Thyroid gland (tissue), 4 donors: ENCODE measurements around the gene AATF. TPM values are rescaled to one million over a fixed set of nuclear protein-coding genes. Genes with fewer than 3 reads are reported as not detected.

ENCODE experiments used
- DNase-seq, 2 donors: peaks; one replicate each; pipeline ENCODE4 v3.0.0-alpha.2; 2019
- H3K27ac ChIP-seq, 3 donors: fragments of 200-600 bp; sonication (generic); 1 replicate in 2 of 3; 2 replicates in 1 of 3; pipeline ENCODE4 v1.5.1; 2016 to 2019; ENCODE audit warnings: mild to moderate bottlenecking in 1 of 3, moderate library complexity in 1 of 3
- H3K27me3 ChIP-seq: fragments of 200-600 bp; sonication (generic); one replicate; pipeline ENCODE4 v1.5.1; 2019
- H3K36me3 ChIP-seq, 2 donors: fragments of 200-600 bp; sonication (generic); one replicate each; pipeline ENCODE4 v1.5.1; 2016 to 2019
- H3K4me1 ChIP-seq, 2 donors: fragments of 200-600 bp; sonication (generic); one replicate each; pipeline ENCODE4 v1.5.1; 2017 to 2019
- H3K4me3 ChIP-seq, 3 donors: fragments of 200-600 bp; sonication (generic); replicated peaks in 1 of 3; 1 replicate in 2 of 3; 2 replicates in 1 of 3; pipeline ENCODE4 v1.5.1; 2016; ENCODE audit warnings: mild to moderate bottlenecking in 1 of 3
- H3K9me3 ChIP-seq: fragments of 200-600 bp; sonication (generic); one replicate; pipeline ENCODE4 v1.5.1; 2017
- CTCF ChIP-seq, 6 experiments: fragments of 200-600 bp in 3 of 6; fragments of 450-650 bp in 3 of 6; sonication (generic) in 3 of 6; IDR thresholded peaks; one replicate each; pipeline ENCODE4 v1.5.1; 2016 to 2019; ENCODE audit warnings: antibody characterized with exemption in 6 of 6, mild to moderate bottlenecking in 2 of 6, inconsistent platforms in 1 of 6, moderate library complexity in 1 of 6
- POLR2A ChIP-seq, 2 donors: fragments of 450-650 bp; IDR thresholded peaks; one replicate each; pipeline ENCODE4 v1.6.1; 2017; ENCODE audit warnings: antibody characterized with exemption in 2 of 2, mild to moderate bottlenecking in 2 of 2, moderate library complexity in 1 of 2
- WGBS, 2 donors: methylation state at CpG; one replicate each; pipeline ENCODE4 v1.1.5; 2017; 5-methylcytosine and 5-hydroxymethylcytosine counted together
- intact Hi-C: fragments of 100-400 bp; cut with DNase I; formaldehyde crosslinking; loops from one replicate; pipeline ENCODE4 v1.15.1; 2023
- total RNA-seq, 4 donors: library from RNA; depleted of rRNA; stranded (reverse); fragments of >200 nt; gene quantifications; one replicate each; pipeline ENCODE4 v1.2.3, GENCODE V29; 2016

The AATF gene
- total RNA-seq, 4 donors from 2014 or later, result 28.5 to 38.9 (median 32.4) TPM

- no peak for DNase-seq
- Histone ChIP-seq H3K4me1 (peaks cover 20 to 36% of the 10 kb centered on the region in 2 donors), H3K9me3 (no peaks in the 10 kb centered on the region), H3K27me3 (peaks cover 84% of the 10 kb centered on the region), H3K27ac (no peak overlapping the region), H3K4me3 (no peak overlapping the region), H3K36me3 (no peaks in the 10 kb centered on the region)
- no peak for TF ChIP-seq CTCF (IDR thresholded peaks at IDR 0.05)
- TF ChIP-seq POLR2A (IDR thresholded peaks at IDR 0.05), result no peak
- 0 to 5% methylated on average over 8 to 50 of the region's 57 CpGs for WGBS, 2 donors
- intact Hi-C loops, result no loop called here
These were observed 6.6 kb upstream of the AATF start for GRCh38 chr17:36942019-36942599.

GRCh38 chr17:36942631-36943125, 6.1 kb upstream of the AATF start:
- Histone ChIP-seq H3K27me3 (peaks cover 79% of the 10 kb centered on the region), H3K36me3 (no peaks in the 10 kb centered on the region), H3K9me3 (no peaks in the 10 kb centered on the region), H3K4me1 (peaks cover 20 to 30% of the 10 kb centered on the region in 2 donors), H3K27ac (no peak overlapping the region), H3K4me3 (no peak overlapping the region)
- no peak for DNase-seq
- no peak for TF ChIP-seq POLR2A (IDR thresholded peaks at IDR 0.05)
- TF ChIP-seq CTCF (IDR thresholded peaks at IDR 0.05), result no peak
- WGBS, 2 donors, result 5 to 6% methylated on average over 14 to 27 of the region's 59 CpGs
- intact Hi-C loops, result no loop called here

- no peak for DNase-seq
- peaks cover 71% of the 10 kb centered on the region for H3K27me3 ChIP-seq
- H3K4me3 ChIP-seq, result no peak overlapping the region
- H3K27ac ChIP-seq, result no peak overlapping the region
- TF ChIP-seq CTCF (IDR thresholded peaks at IDR 0.05), result no peak
- no peak for TF ChIP-seq POLR2A (IDR thresholded peaks at IDR 0.05)
- H3K36me3 ChIP-seq, result no peaks in the 10 kb centered on the region
- intact Hi-C loops, result no loop called here
- no peaks in the 10 kb centered on the region for H3K9me3 ChIP-seq
- peaks cover 19 to 21% of the 10 kb centered on the region in 2 donors for H3K4me1 ChIP-seq
- 11 to 16% methylated on average over 40 to 44 of the region's 44 CpGs for WGBS, 2 donors
These were observed 5.2 kb upstream of the AATF start for GRCh38 chr17:36943250-36944191.

GRCh38 chr17:36944553-36944952, 4.2 kb upstream of the AATF start:
- H3K36me3 ChIP-seq, result no peaks in the 10 kb centered on the region
- no peak overlapping the region for H3K27ac ChIP-seq
- H3K4me1 ChIP-seq, result peaks cover 18% of the 10 kb centered on the region in 2 donors
- no peaks in the 10 kb centered on the region for H3K9me3 ChIP-seq
- TF ChIP-seq CTCF (IDR thresholded peaks at IDR 0.05) (no peak), POLR2A (IDR thresholded peaks at IDR 0.05) (no peak)
- WGBS, 2 donors, result 0 to 3% methylated on average over 1 of the region's 1 CpG
- intact Hi-C loops, result no loop called here
- DNase-seq, result no peak
- peaks cover 61% of the 10 kb centered on the region for H3K27me3 ChIP-seq
- H3K4me3 ChIP-seq, result no peak overlapping the region

- intact Hi-C loops, result no loop called here
- Histone ChIP-seq H3K4me1 (peaks cover 24% of the 10 kb centered on the region in 2 donors), H3K4me3 (no peak overlapping the region), H3K27me3 (peaks cover 55% of the 10 kb centered on the region), H3K9me3 (no peaks in the 10 kb centered on the region), H3K36me3 (no peaks in the 10 kb centered on the region), H3K27ac (no peak overlapping the region)
- WGBS, 2 donors, result 43 to 53% methylated on average over 1 of the region's 1 CpG
- no peak for DNase-seq
- TF ChIP-seq POLR2A (IDR thresholded peaks at IDR 0.05) (no peak), CTCF (IDR thresholded peaks at IDR 0.05) (no peak)
These were observed 3.6 kb upstream of the AATF start for GRCh38 chr17:36945140-36945539.
